Transverse colon (tissue), 4 donors: Measurements from ENCODE around the gene INTS11.

Experiments used
- CTCF ChIP-seq, 5 experiments: fragments of 200-600 bp in 3 of 5; fragments of 450-650 bp in 2 of 5; sonication (generic) in 3 of 5; IDR thresholded peaks; 1 replicate in 2 of 5; 2 replicates in 3 of 5; pipeline ENCODE4 v1.5.1; 2016 to 2017; ENCODE audit warnings: antibody characterized with exemption in 5 of 5, inconsistent platforms in 3 of 5, mild to moderate bottlenecking in 2 of 5, moderate library complexity in 1 of 5
- POLR2A ChIP-seq: fragments of 450-650 bp; IDR thresholded peaks from one replicate; pipeline ENCODE4 v1.6.1; 2016; ENCODE audit warnings: antibody characterized with exemption, mild to moderate bottlenecking, moderate library complexity
- POLR2AphosphoS5 ChIP-seq, 3 donors: sonication (generic); formaldehyde crosslinking; IDR thresholded peaks; one replicate each; pipeline ENCODE4 v1.6.1; 2016; ENCODE audit warnings: antibody characterized with exemption in 3 of 3

- no peak for TF ChIP-seq CTCF (IDR thresholded peaks at IDR 0.05)
- no peak for TF ChIP-seq POLR2AphosphoS5 (IDR thresholded peaks at IDR 0.05)
- no peak for TF ChIP-seq POLR2A
These were observed 13.8 kb upstream of the INTS11 start for GRCh38 chr1:1338278-1338677.
